Astrocyte of the spinal cord (primary cell): ENCODE data around the gene PYHIN1.
A peak's percentile ranks its signal among the peaks of the same experiment; 100 is the strongest.
"Not testable (repeated sequence)": the region's sequence is repeated elsewhere in the genome, so short reads cannot be mapped to it uniquely, and the experiment has no call there.

Source experiments
- DNase-seq: peaks from one replicate; pipeline ENCODE4 v3.0.0; 2011; ENCODE audit warnings: low read depth, low spot score
- H3K4me3 ChIP-seq: 2 replicates; pipeline ENCODE4 v1.5.1; 2011; ENCODE audit warnings: low read depth, mild to moderate bottlenecking, low read length, moderate library complexity
- in situ Hi-C: cut with HindIII; loops from 2 replicates; pipeline ENCODE4 v1.10.0; 2017; ENCODE audit warnings: low sequenced_read_pairs
- TF ChIP-seq, protein P1 (sequence below): IDR thresholded peaks from 2 replicates; pipeline ENCODE4 v1.5.1; 2012; ENCODE audit warnings: low read depth, mild to moderate bottlenecking, low read length, inconsistent platforms

PYHIN1 gene

DNA sequence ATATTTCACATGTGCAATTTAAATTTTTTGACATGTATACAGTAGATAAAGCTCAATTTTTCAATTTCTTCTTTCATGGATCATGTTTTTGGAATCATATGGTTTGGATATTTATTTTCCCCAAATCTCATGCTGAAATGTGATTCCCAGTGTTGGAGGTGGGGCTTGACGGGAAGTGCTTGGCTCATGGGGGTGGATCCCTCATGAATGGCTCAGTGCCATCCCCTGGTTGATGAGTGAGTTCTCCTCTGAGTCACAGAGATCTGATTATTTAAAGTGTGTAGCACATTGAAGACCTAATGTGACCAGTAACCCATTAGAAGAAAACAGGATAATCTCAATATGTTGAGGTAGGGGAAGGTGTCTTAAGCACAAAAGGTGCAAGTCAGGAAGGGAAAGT lies 69.3 kb downstream of the PYHIN1 start:
- peak overlapping the region; percentile 58 for H3K4me3 ChIP-seq
- TF ChIP-seq, protein P1, sequence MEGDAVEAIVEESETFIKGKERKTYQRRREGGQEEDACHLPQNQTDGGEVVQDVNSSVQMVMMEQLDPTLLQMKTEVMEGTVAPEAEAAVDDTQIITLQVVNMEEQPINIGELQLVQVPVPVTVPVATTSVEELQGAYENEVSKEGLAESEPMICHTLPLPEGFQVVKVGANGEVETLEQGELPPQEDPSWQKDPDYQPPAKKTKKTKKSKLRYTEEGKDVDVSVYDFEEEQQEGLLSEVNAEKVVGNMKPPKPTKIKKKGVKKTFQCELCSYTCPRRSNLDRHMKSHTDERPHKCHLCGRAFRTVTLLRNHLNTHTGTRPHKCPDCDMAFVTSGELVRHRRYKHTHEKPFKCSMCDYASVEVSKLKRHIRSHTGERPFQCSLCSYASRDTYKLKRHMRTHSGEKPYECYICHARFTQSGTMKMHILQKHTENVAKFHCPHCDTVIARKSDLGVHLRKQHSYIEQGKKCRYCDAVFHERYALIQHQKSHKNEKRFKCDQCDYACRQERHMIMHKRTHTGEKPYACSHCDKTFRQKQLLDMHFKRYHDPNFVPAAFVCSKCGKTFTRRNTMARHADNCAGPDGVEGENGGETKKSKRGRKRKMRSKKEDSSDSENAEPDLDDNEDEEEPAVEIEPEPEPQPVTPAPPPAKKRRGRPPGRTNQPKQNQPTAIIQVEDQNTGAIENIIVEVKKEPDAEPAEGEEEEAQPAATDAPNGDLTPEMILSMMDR: no peak
- in situ Hi-C loops: no loop called here
- DNase-seq: peak; percentile 95

DNA sequence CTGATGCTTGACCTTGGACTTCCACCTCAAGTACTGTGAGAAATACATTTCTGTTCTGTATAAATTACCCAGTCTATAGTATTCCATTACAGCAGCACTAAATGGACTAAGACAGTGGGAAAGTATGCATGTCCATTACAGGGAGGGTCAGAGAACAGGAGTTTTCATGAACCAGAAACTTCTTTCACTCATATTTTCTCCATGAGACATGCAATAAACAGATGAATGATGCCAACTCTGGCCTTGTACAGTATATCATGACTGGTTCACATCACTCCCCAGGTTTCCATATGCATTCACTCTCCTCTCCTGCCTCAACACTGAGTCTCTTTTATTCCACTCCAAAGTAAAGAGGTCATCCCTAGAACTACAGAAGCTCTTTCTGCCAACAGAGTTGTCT lies 73.8 kb downstream of the PYHIN1 start:
- no peak for DNase-seq
- in situ Hi-C loops: no loop called here
- H3K4me3 ChIP-seq: no peak overlapping the region
- TF ChIP-seq, protein P1: no peak

DNA sequence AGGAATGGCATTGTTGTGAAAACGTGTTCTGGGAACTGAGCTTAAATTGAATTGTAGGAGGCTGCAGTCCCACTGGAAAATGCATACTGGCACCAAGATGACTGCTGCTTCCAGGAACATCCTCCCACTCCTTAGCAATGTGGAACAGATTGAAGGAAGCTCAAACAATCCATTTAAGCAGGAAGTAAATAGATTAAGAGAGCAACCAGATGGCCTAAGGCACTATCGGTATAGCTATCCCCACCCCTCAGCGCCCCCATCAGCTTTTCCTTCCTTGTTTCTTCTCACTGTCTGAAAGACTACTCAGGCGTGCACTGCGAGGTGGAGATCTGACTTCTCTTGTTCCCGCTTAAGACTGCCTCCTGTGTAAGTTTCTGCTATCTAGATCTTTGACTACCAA lies 74.3 kb downstream of the PYHIN1 start:
- H3K4me3 ChIP-seq: no peak overlapping the region
- in situ Hi-C loops: no loop called here
- TF ChIP-seq, protein P1: no peak
- DNase-seq: no peak

DNA sequence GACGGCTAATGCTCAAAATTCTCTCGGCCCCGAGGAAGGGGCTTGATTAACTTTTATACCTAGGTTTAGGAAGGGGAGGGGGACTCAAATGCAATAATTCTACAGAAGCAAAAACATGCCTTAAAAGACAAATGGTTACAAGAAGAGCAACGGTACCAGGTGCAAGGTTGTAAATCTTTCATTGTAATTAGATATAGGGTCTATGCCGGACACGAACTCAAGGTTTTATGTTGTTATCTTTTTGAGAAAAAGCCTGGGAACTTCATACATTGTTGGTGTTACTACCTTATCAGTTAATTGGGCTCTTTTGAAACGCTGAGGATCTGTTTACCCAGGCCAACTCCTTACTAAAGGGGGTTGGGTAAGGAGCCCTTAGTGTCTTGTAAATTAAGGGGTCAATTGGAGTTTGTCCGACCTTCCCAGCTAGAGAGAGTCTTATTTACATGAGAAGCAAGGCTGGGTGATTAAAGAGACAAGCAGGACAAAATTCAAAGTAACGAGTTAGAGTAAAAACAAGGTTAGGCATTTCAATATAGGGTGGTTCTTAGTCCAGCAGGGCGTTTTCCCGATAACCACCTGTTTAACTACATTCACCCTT lies 75.0 kb downstream of the PYHIN1 start:
- in situ Hi-C loops, H3K4me3 ChIP-seq, DNase-seq: not testable (repeated sequence)

DNA sequence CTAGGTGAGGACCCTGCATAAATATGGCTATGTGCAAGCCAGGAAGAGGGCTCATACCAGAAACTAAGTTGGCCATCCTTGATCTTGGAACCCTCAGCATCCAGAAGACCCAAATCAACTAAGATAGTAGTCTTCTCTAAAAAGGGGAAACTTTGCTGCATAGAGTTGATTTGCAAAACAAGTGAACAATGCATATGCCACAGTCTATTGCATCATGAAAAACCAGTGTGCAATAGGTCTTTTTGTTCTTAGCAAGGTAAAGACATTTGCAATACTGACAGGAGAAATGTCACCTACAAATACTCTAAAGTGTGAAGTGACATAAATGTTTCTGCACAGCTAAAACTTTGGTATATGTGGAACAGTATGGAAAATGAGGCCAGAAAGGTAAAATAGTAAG lies 76.4 kb downstream of the PYHIN1 start:
- DNase-seq: no peak
- no peak overlapping the region for H3K4me3 ChIP-seq
- TF ChIP-seq, protein P1: no peak
- in situ Hi-C loops: no loop called here

DNA sequence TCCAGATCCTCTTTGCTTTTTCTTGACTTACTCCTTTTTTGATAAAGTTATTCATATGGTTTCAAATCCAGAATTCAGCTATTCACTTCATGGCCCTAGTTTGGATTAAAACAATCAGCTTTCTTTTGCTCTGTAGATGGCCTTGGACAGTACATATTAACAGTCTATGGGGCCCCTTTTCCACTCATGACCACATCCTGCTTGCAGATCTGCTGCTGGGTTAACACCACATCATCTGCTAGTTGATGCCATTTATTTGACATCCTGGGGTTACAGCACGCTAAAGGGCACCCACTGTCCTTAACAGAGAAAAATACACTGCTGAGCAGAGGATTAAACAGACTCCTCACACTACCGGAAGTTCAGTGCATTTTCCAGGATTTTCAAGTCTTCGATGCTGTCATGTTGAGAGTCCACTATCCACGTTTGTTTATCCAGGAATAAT lies 77.4 kb downstream of the PYHIN1 start:
- TF ChIP-seq, protein P1: no peak
- in situ Hi-C loops: no loop called here
- no peak overlapping the region for H3K4me3 ChIP-seq
- peak; percentile 26 for DNase-seq

DNA sequence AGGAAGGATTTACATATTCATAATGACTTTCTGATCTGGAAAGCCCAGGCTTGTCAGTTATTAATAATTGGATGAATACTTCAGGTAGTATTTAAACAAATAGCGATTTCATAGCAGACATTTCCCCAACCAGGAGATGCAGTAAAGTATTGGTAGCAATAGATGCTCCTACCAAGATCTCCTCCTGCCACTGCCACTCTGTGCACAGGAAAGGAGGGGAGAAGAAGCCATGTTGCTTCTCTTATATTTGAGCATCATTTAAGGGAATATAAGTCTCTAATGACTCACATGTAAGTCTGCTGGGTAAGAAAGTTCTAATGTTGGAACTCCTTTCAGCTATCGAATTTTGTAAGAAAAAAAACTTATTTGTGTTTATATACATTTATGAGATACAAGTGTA lies 77.9 kb downstream of the PYHIN1 start:
- TF ChIP-seq, protein P1: no peak
- peak overlapping the region; percentile 73 for H3K4me3 ChIP-seq
- DNase-seq: no peak
- in situ Hi-C loops: no loop called here
